H9 (cell line): ENCODE data around the gene KCNQ2. TPM values are rescaled to one million over a fixed set of nuclear protein-coding genes. Genes with fewer than 3 reads are reported as not detected.

Experiments used
- DNase-seq: peaks from one replicate; pipeline ENCODE4 v3.0.0-alpha.2; 2017
- H2AFZ ChIP-seq: one replicate; pipeline ENCODE4 v1.6.1; 2013; ENCODE audit warnings: mild to moderate bottlenecking, low read length, control low read depth, moderate library complexity
- H2AK5ac ChIP-seq: 2 replicates; pipeline ENCODE4 v1.6.1; 2013; ENCODE audit warnings: low read length, control low read depth, mixed read lengths; ENCODE audit not compliant: insufficient read length
- H2BK120ac ChIP-seq: one replicate; pipeline ENCODE4 v1.6.1; 2013; ENCODE audit warnings: low read depth, mild to moderate bottlenecking, low read length, control low read depth, inconsistent platforms; ENCODE audit not compliant: poor library complexity, severe bottlenecking
- H2BK12ac ChIP-seq: 2 replicates; pipeline ENCODE4 v1.6.1; 2013; ENCODE audit warnings: low read length, control low read depth, mixed read lengths, low read depth; ENCODE audit not compliant: insufficient read length
- H2BK15ac ChIP-seq: 2 replicates; pipeline ENCODE4 v1.6.1; 2013; ENCODE audit warnings: low read depth, low read length, control low read depth
- H2BK20ac ChIP-seq: one replicate; pipeline ENCODE4 v1.6.1; 2013; ENCODE audit warnings: low read depth, mild to moderate bottlenecking, low read length, control low read depth, inconsistent platforms; ENCODE audit not compliant: poor library complexity, severe bottlenecking
- H2BK5ac ChIP-seq: 2 replicates; pipeline ENCODE4 v1.6.1; 2013; ENCODE audit warnings: low read length, control low read depth, mixed read lengths; ENCODE audit not compliant: insufficient read length
- H3K14ac ChIP-seq: 2 replicates; pipeline ENCODE4 v1.6.1; 2013; ENCODE audit warnings: low read length, control low read depth; ENCODE audit not compliant: insufficient read depth
- H3K18ac ChIP-seq: 2 replicates; pipeline ENCODE4 v1.6.1; 2013; ENCODE audit warnings: low read depth, mild to moderate bottlenecking, mixed read lengths, low read length, control low read depth; ENCODE audit not compliant: insufficient read length
- H3K23ac ChIP-seq: 2 replicates; pipeline ENCODE4 v1.6.1; 2013; ENCODE audit warnings: low read length, control low read depth, mixed read lengths, low read depth; ENCODE audit not compliant: insufficient read length
- H3K23me2 ChIP-seq: 2 replicates; pipeline ENCODE4 v1.6.1; 2013; ENCODE audit warnings: low read depth, mild to moderate bottlenecking, mixed read lengths, low read length, control low read depth; ENCODE audit not compliant: insufficient read length, poor library complexity, severe bottlenecking
- H3K27ac ChIP-seq: 2 replicates; pipeline ENCODE4 v1.5.1; 2013; ENCODE audit warnings: low read length, control low read depth, mixed read lengths, low read depth; ENCODE audit not compliant: insufficient read length
- H3K27me3 ChIP-seq: 2 replicates; pipeline ENCODE4 v1.6.1; 2013; ENCODE audit warnings: low read length, control low read depth, inconsistent platforms; ENCODE audit not compliant: insufficient read depth
- H3K4ac ChIP-seq: 2 replicates; pipeline ENCODE4 v1.6.1; 2013; ENCODE audit warnings: low read depth, mild to moderate bottlenecking, control low read depth, inconsistent platforms, low read length, moderate library complexity
- H3K4me1 ChIP-seq: 2 replicates; pipeline ENCODE4 v1.6.1; 2013; ENCODE audit warnings: low read length, control low read depth, inconsistent platforms; ENCODE audit not compliant: insufficient read depth
- H3K4me2 ChIP-seq: 2 replicates; pipeline ENCODE4 v1.6.1; 2013; ENCODE audit warnings: low read length, control low read depth, mixed read lengths; ENCODE audit not compliant: insufficient read length, insufficient read depth
- H3K56ac ChIP-seq: 2 replicates; pipeline ENCODE4 v1.6.1; 2013; ENCODE audit warnings: low read depth, mild to moderate bottlenecking, mixed read lengths, low read length, control low read depth; ENCODE audit not compliant: insufficient read length
- H3K79me1 ChIP-seq: 2 replicates; pipeline ENCODE4 v1.6.1; 2013; ENCODE audit warnings: low read depth, mild to moderate bottlenecking, moderate library complexity, low read length, control low read depth, inconsistent platforms; ENCODE audit not compliant: insufficient read depth, poor library complexity, severe bottlenecking
- H3K79me2 ChIP-seq: 2 replicates; pipeline ENCODE4 v1.6.1; 2013; ENCODE audit warnings: low read length, control low read depth, inconsistent platforms; ENCODE audit not compliant: insufficient read depth
- H3K9ac ChIP-seq: 2 replicates; pipeline ENCODE4 v1.6.1; 2013; ENCODE audit warnings: low read length, control low read depth, mixed read lengths; ENCODE audit not compliant: insufficient read length; ENCODE audit errors: extremely low read depth
- H3K9me3 ChIP-seq: one replicate; pipeline ENCODE4 v1.6.1; 2013; ENCODE audit warnings: low read depth, low read length, inconsistent platforms; ENCODE audit not compliant: control insufficient read depth
- H3T11ph ChIP-seq: one replicate; pipeline ENCODE4 v1.6.1; 2013; ENCODE audit warnings: mild to moderate bottlenecking, low read length, control low read depth, inconsistent platforms
- H4K20me1 ChIP-seq: one replicate; pipeline ENCODE4 v1.6.1; 2013; ENCODE audit not compliant: control insufficient read depth, insufficient read length, insufficient read depth
- H4K5ac ChIP-seq: 2 replicates; pipeline ENCODE4 v1.6.1; 2013; ENCODE audit warnings: low read depth, mild to moderate bottlenecking, mixed read lengths, low read length, control low read depth; ENCODE audit not compliant: insufficient read length
- H4K8ac ChIP-seq: replicated peaks from 2 replicates; pipeline ENCODE4 v1.6.1; 2013; ENCODE audit warnings: low read length, control low read depth, mixed read lengths, low read depth; ENCODE audit not compliant: insufficient read length
- H4K91ac ChIP-seq: 2 replicates; pipeline ENCODE4 v1.6.1; 2013; ENCODE audit warnings: low read depth, mild to moderate bottlenecking, moderate library complexity, mixed read lengths, low read length, control low read depth; ENCODE audit not compliant: insufficient read length
- H3K27ac Mint-ChIP-seq, 3 experiments: 2 replicates in 2 of 3; 3 replicates in 1 of 3; pipeline ENCODE4 v1.8.0; 2020 to 2021; ENCODE audit warnings: mixed read lengths in 3 of 3, mild to moderate bottlenecking in 1 of 3, moderate library complexity in 1 of 3
- H3K27me3 Mint-ChIP-seq: 2 replicates; pipeline ENCODE4 v1.8.0; 2021; ENCODE audit warnings: low read depth, mild to moderate bottlenecking, moderate library complexity, mixed read lengths
- H3K36me3 Mint-ChIP-seq, 3 experiments: 2 replicates in 2 of 3; 3 replicates in 1 of 3; pipeline ENCODE4 v1.8.0; 2020 to 2021; ENCODE audit warnings: low read depth in 3 of 3, mixed read lengths in 3 of 3; ENCODE audit not compliant: insufficient read depth in 1 of 3
- H3K4me1 Mint-ChIP-seq, 2 experiments: 2 replicates each; pipeline ENCODE4 v1.8.0; 2020; ENCODE audit warnings: mixed read lengths in 2 of 2
- H3K4me3 Mint-ChIP-seq, 2 experiments: 2 replicates in 1 of 2; 3 replicates in 1 of 2; pipeline ENCODE4 v1.8.0; 2020 to 2021; ENCODE audit warnings: mild to moderate bottlenecking in 2 of 2, mixed read lengths in 2 of 2, moderate library complexity in 1 of 2
- H3K9me3 Mint-ChIP-seq, 2 experiments: 2 replicates in 1 of 2; 3 replicates in 1 of 2; pipeline ENCODE4 v1.8.0; 2020; ENCODE audit warnings: mild to moderate bottlenecking in 2 of 2, mixed read lengths in 2 of 2, moderate library complexity in 1 of 2
- CTCF ChIP-seq: fragments of 200-600 bp; sonication (generic); conservative IDR thresholded peaks from 3 replicates; pipeline ENCODE4 v1.8.0; 2021; ENCODE audit warnings: antibody characterized with exemption, mild to moderate bottlenecking
- WGBS: extraction: QIAGEN DNeasy Blood & Tissue Kit; methylation state at CpG from one replicate; pipeline ENCODE4 v1.1.7; 2013; ENCODE audit warnings: missing lambda C conversion rate, low lambda C conversion rate, mixed read lengths; ENCODE audit not compliant: insufficient read length; ENCODE audit errors: extremely low coverage; 5-methylcytosine and 5-hydroxymethylcytosine counted together
- total RNA-seq: library from RNA; stranded (reverse); gene quantifications from 2 replicates; pipeline ENCODE4 v1.2.1, GENCODE V29; 2021

Gene KCNQ2
- total RNA-seq, 1 experiment from 2014 or later: 69.2 TPM

- Histone ChIP-seq H3K56ac (no peak overlapping the region), H3K23ac (no peak overlapping the region), H3T11ph (no peak overlapping the region), H2BK5ac (no peak overlapping the region), H3K4me1 (no peaks in the 10 kb centered on the region), H3K79me1 (no peaks in the 10 kb centered on the region), H2AK5ac (no peak overlapping the region), H4K20me1 (peaks cover 2% of the 10 kb centered on the region), H3K4ac (no peak overlapping the region), H3K9me3 (no peaks in the 10 kb centered on the region), H3K79me2 (no peaks in the 10 kb centered on the region), H2BK120ac (no peak overlapping the region), H3K18ac (no peak overlapping the region), H2BK15ac (no peak overlapping the region; the same call in 1 of the 2 replicates), H3K27me3 (no peaks in the 10 kb centered on the region), H3K9ac (no peak overlapping the region), H3K4me2 (no peak overlapping the region), H4K8ac (no peak overlapping the region), H2BK12ac (no peak overlapping the region), H3K14ac (no peak overlapping the region), H4K5ac (no peak overlapping the region), H4K91ac (no peak overlapping the region), H2BK20ac (no peak overlapping the region), H2AFZ (no peak overlapping the region), H3K23me2 (no peaks in the 10 kb centered on the region), H3K27ac (no peak overlapping the region)
- H3K9me3 Mint-ChIP-seq: peaks cover 0 to 10% of the 10 kb centered on the region in 2 experiments; a peak in 2 of 5 replicates
- no CpG with 5 or more reads among the region's 28 CpGs for WGBS
- H3K4me1 Mint-ChIP-seq: peaks cover 5 to 7% of the 10 kb centered on the region in 2 experiments
- no peak for TF ChIP-seq CTCF
- peaks cover 8% of the 10 kb centered on the region for H3K27me3 Mint-ChIP-seq
- no peak overlapping the region for H3K4me3 Mint-ChIP-seq
- peaks cover 0 to 7% (median 4%) of the 10 kb centered on the region in 3 experiments; a peak in 3 of 7 replicates for H3K36me3 Mint-ChIP-seq
- DNase-seq: peak; percentile 82
- H3K27ac Mint-ChIP-seq: no peak overlapping the region; a peak in 1 of 7 replicates
Measured at GRCh38 chr20:63351811-63352591, 120.5 kb downstream of the KCNQ2 start.
